H1 (cell line): ENCODE measurements around the gene BPIFA2. TPM values are rescaled to one million over a fixed set of nuclear protein-coding genes. Genes with fewer than 3 reads are reported as not detected.

ENCODE experiments used
- CTCF ChIA-PET: fragments of 300-600 bp; sonication (Branson Sonifier 250); formaldehyde crosslinking; loops from one replicate; lab custom pipeline; 2021; ENCODE audit not compliant: partially characterized antibody; lab: Charles Lee
- POLR2A ChIA-PET: fragments of 300-600 bp; sonication (Branson Sonifier 250); formaldehyde crosslinking; loops from one replicate; lab custom pipeline; 2021; ENCODE audit warnings: inconsistent platforms; ENCODE audit not compliant: partially characterized antibody; lab: Charles Lee
- DNase-seq, 2 experiments: peaks; one replicate each; pipeline versions ENCODE4 v3.0.0 to v3.0.0-alpha.2; 2010 to 2022; ENCODE audit warnings: low spot score in 2 of 2, low read depth in 1 of 2, mixed read lengths in 1 of 2
- FAIRE-seq: peaks from 2 replicates; lab custom pipeline; 2011; peaks lifted over from hg19 to GRCh38; lab: Jason Lieb, UNC
- H2AFZ ChIP-seq: 2 replicates; pipeline ENCODE4 v1.8.1; 2012; ENCODE audit warnings: low read length, inconsistent platforms
- H2AK5ac ChIP-seq: 2 replicates; pipeline ENCODE4 v1.6.1; 2013; ENCODE audit warnings: low read depth, low read length
- H2BK120ac ChIP-seq: replicated peaks from 2 replicates; pipeline ENCODE3; 2013; ENCODE audit warnings: low read depth, low read length, inconsistent platforms
- H2BK12ac ChIP-seq: 2 replicates; pipeline ENCODE4 v1.6.1; 2013; ENCODE audit warnings: low read depth, low read length
- H2BK15ac ChIP-seq: 2 replicates; pipeline ENCODE4 v1.6.1; 2013; ENCODE audit warnings: low read length
- H2BK20ac ChIP-seq: 2 replicates; pipeline ENCODE4 v1.6.1; 2013; ENCODE audit warnings: low read length
- H2BK5ac ChIP-seq: 2 replicates; pipeline ENCODE4 v1.6.1; 2013; ENCODE audit warnings: low read depth, low read length
- H3K14ac ChIP-seq: 2 replicates; pipeline ENCODE4 v1.6.1; 2013; ENCODE audit warnings: inconsistent platforms; ENCODE audit not compliant: insufficient read length
- H3K18ac ChIP-seq: 2 replicates; pipeline ENCODE4 v1.6.1; 2013; ENCODE audit warnings: low read length; ENCODE audit errors: extremely low read depth
- H3K23ac ChIP-seq: 2 replicates; pipeline ENCODE4 v1.6.1; 2013; ENCODE audit warnings: inconsistent platforms; ENCODE audit not compliant: insufficient read length
- H3K23me2 ChIP-seq: 2 replicates; pipeline ENCODE4 v1.6.1; 2013; ENCODE audit warnings: low read depth, low read length
- H3K27ac ChIP-seq: 2 replicates; pipeline ENCODE4 v1.6.1; 2011; ENCODE audit warnings: low read depth, low read length, inconsistent platforms
- H3K27me3 ChIP-seq, 4 experiments: replicated peaks in 1 of 4; 1 replicate in 1 of 4; 2 replicates in 3 of 4; pipeline versions ENCODE4 v1.6.1 to v1.8.1; 2011 to 2013; ENCODE audit warnings: low read length in 3 of 4, mild to moderate bottlenecking in 3 of 4, inconsistent platforms in 2 of 4, mixed read lengths in 2 of 4, moderate library complexity in 1 of 4; ENCODE audit not compliant: control insufficient read depth in 3 of 4, insufficient read depth in 3 of 4; ENCODE audit errors: extremely low read depth in 1 of 4
- H3K36me3 ChIP-seq, 4 experiments: 2 replicates each; pipeline versions ENCODE4 v1.6.1 to v1.8.1; 2011 to 2013; ENCODE audit warnings: mild to moderate bottlenecking in 4 of 4, low read length in 3 of 4, moderate library complexity in 2 of 4, control low read depth in 1 of 4, inconsistent platforms in 1 of 4; ENCODE audit not compliant: insufficient read depth in 4 of 4, control insufficient read depth in 2 of 4
- H3K4ac ChIP-seq: replicated peaks from 2 replicates; pipeline ENCODE3; 2013; ENCODE audit warnings: low read length, low read depth, mixed read lengths, inconsistent platforms; ENCODE audit not compliant: insufficient read length
- H3K4me1 ChIP-seq, 4 experiments: replicated peaks in 1 of 4; 1 replicate in 1 of 4; 2 replicates in 3 of 4; pipeline versions ENCODE4 v1.6.1 to v1.8.1; 2011 to 2013; ENCODE audit warnings: low read length in 3 of 4, inconsistent platforms in 2 of 4, mixed read lengths in 1 of 4; ENCODE audit not compliant: insufficient read depth in 4 of 4, control insufficient read depth in 3 of 4
- H3K4me2 ChIP-seq, 2 experiments: 2 replicates each; pipeline versions ENCODE4 v1.6.1 to v1.8.1; 2011 to 2013; ENCODE audit warnings: low read depth in 2 of 2, low read length in 2 of 2, control low read depth in 1 of 2, inconsistent platforms in 1 of 2, mild to moderate bottlenecking in 1 of 2; ENCODE audit not compliant: insufficient read depth in 1 of 2
- H3K4me3 ChIP-seq, 4 experiments: fragments of 200-600, 300-600 bp in 1 of 4; sonication (generic), shearing (Covaris generic), sonication (Bioruptor Twin) in 1 of 4; 2 replicates each; pipeline versions ENCODE4 v1.5.1 to v1.8.1; 2011 to 2016; ENCODE audit warnings: low read length in 4 of 4, low read depth in 3 of 4, control low read depth in 2 of 4, inconsistent platforms in 2 of 4, mild to moderate bottlenecking in 2 of 4, mixed read lengths in 1 of 4, moderate library complexity in 1 of 4; ENCODE audit not compliant: insufficient read depth in 2 of 4; ENCODE audit errors: extremely low read depth in 1 of 4
- H3K56ac ChIP-seq: replicated peaks from 2 replicates; pipeline ENCODE3; 2013; ENCODE audit warnings: low read depth, mild to moderate bottlenecking, mixed read lengths, low read length, inconsistent platforms; ENCODE audit not compliant: insufficient read length
- H3K79me1 ChIP-seq: 2 replicates; pipeline ENCODE4 v1.6.1; 2013; ENCODE audit warnings: low read depth, low read length, control low read depth
- H3K79me2 ChIP-seq, 2 experiments: 2 replicates each; pipeline versions ENCODE4 v1.6.1 to v1.8.1; 2012 to 2013; ENCODE audit warnings: low read length in 2 of 2, mild to moderate bottlenecking in 2 of 2, inconsistent platforms in 1 of 2; ENCODE audit not compliant: insufficient read depth in 2 of 2, control insufficient read depth in 1 of 2
- H3K9ac ChIP-seq, 4 experiments: replicated peaks in 1 of 4; 1 replicate in 1 of 4; 2 replicates in 3 of 4; pipeline versions ENCODE4 v1.6.1 to v1.8.1; 2011 to 2013; ENCODE audit warnings: low read depth in 3 of 4, low read length in 3 of 4, control low read depth in 2 of 4, mild to moderate bottlenecking in 2 of 4, moderate library complexity in 2 of 4, inconsistent platforms in 1 of 4; ENCODE audit errors: extremely low read depth in 1 of 4
- H3K9me3 ChIP-seq, 2 experiments: 2 replicates each; pipeline versions ENCODE4 v1.6.1 to v1.8.1; 2012 to 2013; ENCODE audit warnings: mild to moderate bottlenecking in 2 of 2, moderate library complexity in 2 of 2, control low read depth in 1 of 2, inconsistent platforms in 1 of 2, low read depth in 1 of 2, low read length in 1 of 2, mixed read lengths in 1 of 2; ENCODE audit not compliant: insufficient read depth in 2 of 2
- H4K20me1 ChIP-seq, 2 experiments: replicated peaks in 1 of 2; 2 replicates each; pipeline versions ENCODE3 to v1.8.1; 2011 to 2013; ENCODE audit warnings: inconsistent platforms in 2 of 2, low read length in 2 of 2, mild to moderate bottlenecking in 1 of 2; ENCODE audit not compliant: insufficient read depth in 2 of 2, control insufficient read depth in 1 of 2
- H4K5ac ChIP-seq: 2 replicates; pipeline ENCODE4 v1.6.1; 2013; ENCODE audit warnings: low read length, low read depth, mixed read lengths, inconsistent platforms; ENCODE audit not compliant: insufficient read length
- H4K8ac ChIP-seq: 2 replicates; pipeline ENCODE4 v1.8.0; 2013; ENCODE audit warnings: mild to moderate bottlenecking, moderate library complexity, low read length, inconsistent platforms; ENCODE audit not compliant: insufficient read depth; ENCODE audit errors: extremely low read depth
- H4K91ac ChIP-seq: replicated peaks from 2 replicates; pipeline ENCODE3; 2013; ENCODE audit warnings: low read length, mixed read lengths, inconsistent platforms; ENCODE audit not compliant: insufficient read length
- BACH1 ChIP-seq: IDR thresholded peaks from 2 replicates; pipeline ENCODE4 v1.6.1; 2012; ENCODE audit warnings: low read length, improper control_type of control experiment
- BCL11A ChIP-seq, 2 experiments: IDR thresholded peaks; one replicate each; pipeline ENCODE4 v1.6.1; 2011; ENCODE audit warnings: low read depth in 2 of 2, low read length in 2 of 2, mild to moderate bottlenecking in 2 of 2
- CBX5 ChIP-seq: fragments of 300-800, 300-1000 bp; sonication (generic); IDR thresholded peaks from 2 replicates; pipeline ENCODE4 v1.7.1; 2016; ENCODE audit warnings: antibody characterized with exemption, low read length, low read depth
- FOSL1 ChIP-seq: IDR thresholded peaks from 2 replicates; pipeline ENCODE4 v1.6.1; 2011; ENCODE audit warnings: mild to moderate bottlenecking, low read depth, low read length, moderate library complexity; ENCODE audit not compliant: insufficient read depth
- KDM1A ChIP-seq: fragments of 200-600, 300-600 bp; sonication (generic); IDR thresholded peaks from 2 replicates; pipeline ENCODE4 v1.7.1; 2016; ENCODE audit warnings: mild to moderate bottlenecking, low read length, borderline replicate concordance
- PHF8 ChIP-seq: fragments of 200-600 bp; sonication (generic); conservative IDR thresholded peaks from 2 replicates; pipeline ENCODE4 v1.7.1; 2012; ENCODE audit warnings: low read depth, mild to moderate bottlenecking, inconsistent platforms, low read length, moderate library complexity
- SAP30 ChIP-seq: fragments of 300-600 bp; sonication (generic); IDR thresholded peaks from 2 replicates; pipeline ENCODE4 v1.7.1; 2012; ENCODE audit warnings: low read length, moderate library complexity, mild to moderate bottlenecking, inconsistent platforms; ENCODE audit not compliant: insufficient read depth, insufficient replicate concordance
- SIX5 ChIP-seq: IDR thresholded peaks from 2 replicates; pipeline ENCODE4 v1.6.1; 2011; ENCODE audit warnings: mild to moderate bottlenecking, low read depth, low read length
- SP2 ChIP-seq: IDR thresholded peaks from 2 replicates; pipeline ENCODE4 v1.6.1; 2012; ENCODE audit warnings: mild to moderate bottlenecking, low read length, inconsistent platforms
- polyA plus RNA-seq, 7 experiments: library from polyadenylated mRNA; depleted of rRNA in 3 of 7; stranded (reverse) in 5 of 7; unstranded in 2 of 7; fragments of >200 nt in 5 of 7; fragments of 200-250 nt in 2 of 7; gene quantifications; 1 replicate in 5 of 7; 2 replicates in 1 of 7; 4 replicates in 1 of 7; pipeline versions ENCODE4 v1.2.1 to v1.2.3, GENCODE V29; 2011 to 2013; ENCODE audit warnings: missing spikeins in 2 of 7, mixed read lengths in 2 of 7
- total RNA-seq: library from RNA; stranded (reverse); fragmentation: NEBNext Ultra II Directional; extraction: Animal tissue kit (Norgen Biotek cat#: 25700); gene quantifications from 2 replicates; pipeline ENCODE4 v1.2.1, GENCODE V29; 2021
- TF ChIP-seq, protein P1 (sequence below): IDR thresholded peaks from 2 replicates; pipeline ENCODE4 v1.6.1; 2011; ENCODE audit warnings: low read length, improper control_type of control experiment
- TF ChIP-seq, protein P2 (sequence below): IDR thresholded peaks from 2 replicates; pipeline ENCODE4 v1.6.1; 2011; ENCODE audit warnings: low read depth, mild to moderate bottlenecking, low read length; ENCODE audit not compliant: insufficient read depth

Gene BPIFA2
- total and polyA plus RNA-seq, 2 of the 8 experiments (the other 6 are each of a cell fraction or from before 2014, with no cell fraction given) = not detected

DNA sequence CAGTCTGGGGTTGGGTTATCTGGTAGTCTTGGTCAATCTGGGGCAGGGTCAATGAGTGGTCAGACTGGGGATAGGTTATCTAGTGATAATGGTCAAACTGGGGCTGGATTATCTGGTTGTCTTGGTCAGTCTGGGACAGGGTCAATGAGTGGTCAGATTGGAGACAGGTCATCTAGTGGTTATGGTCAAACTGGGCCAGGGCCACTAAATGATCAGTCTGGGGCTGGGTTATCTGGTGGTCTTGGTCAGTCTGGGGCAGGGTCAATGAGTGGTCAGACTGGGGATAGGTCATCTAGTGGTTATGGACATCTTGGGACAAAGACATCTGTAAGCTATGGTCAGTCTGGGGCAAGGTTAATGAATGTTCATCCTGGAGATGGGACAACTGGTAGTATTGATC, 28.5 kb upstream of the BPIFA2 start:
- Histone ChIP-seq H2BK12ac (no peak overlapping the region), H3K4me2 (no peak overlapping the region), H3K9ac (no peak overlapping the region), H3K9me3 (peaks cover 16 to 23% of the 10 kb centered on the region in 2 experiments; a peak in 3 of 4 replicates), H3K79me2 (no peaks in the 10 kb centered on the region), H3K4ac (no peak overlapping the region), H3K27me3 (no peaks in the 10 kb centered on the region), H3K4me1 (no peaks in the 10 kb centered on the region), H3K56ac (no peak overlapping the region), H2BK120ac (no peak overlapping the region), H3K4me3 (no peak overlapping the region), H2AK5ac (no peak overlapping the region), H3K79me1 (no peaks in the 10 kb centered on the region), H4K5ac (no peak overlapping the region), H4K91ac (no peak overlapping the region), H4K8ac (no peak overlapping the region), H3K23me2 (no peaks in the 10 kb centered on the region), H2BK15ac (no peak overlapping the region), H3K36me3 (no peaks in the 10 kb centered on the region), H2AFZ (no peak overlapping the region), H3K18ac (no peak overlapping the region), H3K23ac (no peak overlapping the region), H2BK5ac (no peak overlapping the region), H4K20me1 (no peaks in the 10 kb centered on the region), H3K14ac (no peak overlapping the region), H3K27ac (no peak overlapping the region), H2BK20ac (no peak overlapping the region)
- FAIRE-seq (no peak), DNase-seq (no peak)
- TF ChIP-seq FOSL1 = no peak
- TF ChIP-seq SP2 = no peak
- TF ChIP-seq, protein P1, sequence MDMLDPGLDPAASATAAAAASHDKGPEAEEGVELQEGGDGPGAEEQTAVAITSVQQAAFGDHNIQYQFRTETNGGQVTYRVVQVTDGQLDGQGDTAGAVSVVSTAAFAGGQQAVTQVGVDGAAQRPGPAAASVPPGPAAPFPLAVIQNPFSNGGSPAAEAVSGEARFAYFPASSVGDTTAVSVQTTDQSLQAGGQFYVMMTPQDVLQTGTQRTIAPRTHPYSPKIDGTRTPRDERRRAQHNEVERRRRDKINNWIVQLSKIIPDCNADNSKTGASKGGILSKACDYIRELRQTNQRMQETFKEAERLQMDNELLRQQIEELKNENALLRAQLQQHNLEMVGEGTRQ = no peak
- TF ChIP-seq SAP30 = no peak
- TF ChIP-seq KDM1A = no peak
- no peak for TF ChIP-seq BCL11A (IDR thresholded peaks at IDR 0.05; ENCODE audit: low read depth in 2 of 2, low read length in 2 of 2)
- TF ChIP-seq, protein P2, sequence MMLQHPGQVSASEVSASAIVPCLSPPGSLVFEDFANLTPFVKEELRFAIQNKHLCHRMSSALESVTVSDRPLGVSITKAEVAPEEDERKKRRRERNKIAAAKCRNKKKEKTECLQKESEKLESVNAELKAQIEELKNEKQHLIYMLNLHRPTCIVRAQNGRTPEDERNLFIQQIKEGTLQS = no peak
- TF ChIP-seq PHF8 = no peak
- no peak for TF ChIP-seq SIX5
- TF ChIP-seq BACH1 = no peak
- TF ChIP-seq CBX5 = no peak
- ChIA-PET POLR2A (no interaction called here), CTCF (no interaction called here)
